Measurements from ENCODE around the gene MRPL49.
"Not testable (repeated sequence)": the region's sequence is repeated elsewhere in the genome, so short reads cannot be mapped to it uniquely, and the experiment has no call there.

Gene MRPL49

GRCh38 chr11:65172600-65172999 lies 50.5 kb downstream of the MRPL49 start:
- no peak for DNase-seq

GRCh38 chr11:65174571-65175010 lies 52.5 kb downstream of the MRPL49 start:
- DNase-seq: not testable (repeated sequence)

Data from stimulated activated CD4-positive, alpha-beta T cell treated with anti-CD3 and anti-CD28 coated beads, Interleukin-4, amount 100 ng/mL, for 4 hours (primary cell).